ENCODE results near the gene NDUFB2.
"Not testable (repeated sequence)": the region's sequence is repeated elsewhere in the genome, so short reads cannot be mapped to it uniquely, and the experiment has no call there.

NDUFB2 gene

DNA sequence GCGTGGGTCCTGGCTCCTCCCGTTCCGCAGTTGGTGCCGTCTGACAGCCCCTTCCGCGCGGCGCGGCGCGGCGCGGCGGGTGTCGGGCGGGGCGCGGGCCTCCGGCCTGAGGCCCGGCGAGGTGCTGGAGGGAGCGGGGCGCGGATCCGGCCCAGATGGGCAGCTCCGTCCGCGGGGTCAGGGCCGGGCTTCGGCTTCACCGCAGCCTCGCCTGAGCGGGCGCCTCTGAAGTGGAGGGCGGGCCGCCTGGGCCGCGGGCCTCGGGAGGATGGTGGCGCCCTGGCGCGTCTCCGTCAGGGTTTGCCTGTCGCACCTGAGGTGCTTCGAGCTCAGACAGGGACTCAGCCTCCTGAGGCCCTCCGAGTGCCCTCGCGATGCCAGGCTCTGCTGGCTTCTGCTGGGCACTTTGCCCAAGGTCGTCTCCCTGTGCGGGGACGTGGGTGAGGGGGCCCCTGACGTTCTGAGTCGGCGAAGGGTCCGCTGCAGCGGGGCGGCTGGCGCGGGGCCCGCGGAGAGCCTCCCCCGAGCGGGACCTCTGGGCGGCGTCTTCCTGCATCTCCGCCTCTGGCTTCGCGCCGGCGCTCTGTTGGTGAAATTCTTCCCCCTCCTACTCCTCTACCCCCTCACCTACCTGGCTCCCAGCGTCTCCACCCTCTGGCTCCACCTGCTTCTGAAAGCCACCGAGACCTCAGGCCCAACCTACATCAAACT is 23.3 kb upstream of the NDUFB2 start:
- DNase-seq: no peak

- no peak for DNase-seq
Measured at GRCh38 chr7:140673774-140674155, 22.7 kb upstream of the NDUFB2 start.

- no peak for DNase-seq
Measured at GRCh38 chr7:140674356-140674800, 22.1 kb upstream of the NDUFB2 start.

DNA sequence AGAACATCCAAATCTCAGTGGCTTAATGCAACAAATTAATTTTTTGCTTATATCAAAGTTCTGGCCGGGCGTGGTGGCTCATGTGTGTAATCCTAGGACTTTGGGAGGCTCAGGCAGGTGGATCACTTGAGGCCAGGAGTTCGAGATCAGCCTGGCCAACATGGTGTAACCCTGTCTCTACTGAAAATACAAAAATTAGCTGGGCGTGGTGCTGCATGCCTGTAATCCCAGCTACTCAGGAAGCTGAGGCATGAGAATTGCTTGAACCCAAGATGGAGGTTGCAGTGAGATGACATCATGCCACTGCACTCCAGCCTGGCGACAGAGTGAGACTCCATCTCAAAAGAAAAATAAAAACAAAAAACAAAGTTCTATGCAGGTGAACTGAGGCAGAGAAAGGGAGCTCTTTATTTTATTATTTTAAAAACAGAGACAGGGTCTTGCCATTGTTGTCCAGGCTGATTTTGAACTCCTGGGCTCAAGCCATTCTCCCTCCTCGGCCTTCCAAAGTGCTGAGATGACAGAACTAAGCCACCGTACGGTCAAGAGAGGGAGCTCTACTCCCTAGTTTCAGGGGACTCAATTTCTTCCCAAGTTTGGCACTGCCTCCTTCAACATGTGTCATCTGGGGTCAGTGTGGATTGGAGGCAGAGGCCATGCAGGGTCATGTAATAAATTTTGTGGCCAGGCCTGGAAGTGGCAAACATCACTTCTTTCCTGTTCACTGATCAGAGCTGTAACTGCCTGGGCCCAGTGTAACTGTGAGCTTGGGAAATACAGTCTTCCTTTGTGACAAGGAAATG is 21.4 kb upstream of the NDUFB2 start:
- DNase-seq: peak; percentile 11

- no peak for DNase-seq
Measured at GRCh38 chr7:140675726-140676125, 20.8 kb upstream of the NDUFB2 start.

- DNase-seq: no peak
Measured at GRCh38 chr7:140676306-140676705, 20.2 kb upstream of the NDUFB2 start.

- not testable (repeated sequence) for DNase-seq
Measured at GRCh38 chr7:140676956-140677355, 19.6 kb upstream of the NDUFB2 start.

- DNase-seq: no peak
Measured at GRCh38 chr7:140677496-140677895, 19.0 kb upstream of the NDUFB2 start.

DNA sequence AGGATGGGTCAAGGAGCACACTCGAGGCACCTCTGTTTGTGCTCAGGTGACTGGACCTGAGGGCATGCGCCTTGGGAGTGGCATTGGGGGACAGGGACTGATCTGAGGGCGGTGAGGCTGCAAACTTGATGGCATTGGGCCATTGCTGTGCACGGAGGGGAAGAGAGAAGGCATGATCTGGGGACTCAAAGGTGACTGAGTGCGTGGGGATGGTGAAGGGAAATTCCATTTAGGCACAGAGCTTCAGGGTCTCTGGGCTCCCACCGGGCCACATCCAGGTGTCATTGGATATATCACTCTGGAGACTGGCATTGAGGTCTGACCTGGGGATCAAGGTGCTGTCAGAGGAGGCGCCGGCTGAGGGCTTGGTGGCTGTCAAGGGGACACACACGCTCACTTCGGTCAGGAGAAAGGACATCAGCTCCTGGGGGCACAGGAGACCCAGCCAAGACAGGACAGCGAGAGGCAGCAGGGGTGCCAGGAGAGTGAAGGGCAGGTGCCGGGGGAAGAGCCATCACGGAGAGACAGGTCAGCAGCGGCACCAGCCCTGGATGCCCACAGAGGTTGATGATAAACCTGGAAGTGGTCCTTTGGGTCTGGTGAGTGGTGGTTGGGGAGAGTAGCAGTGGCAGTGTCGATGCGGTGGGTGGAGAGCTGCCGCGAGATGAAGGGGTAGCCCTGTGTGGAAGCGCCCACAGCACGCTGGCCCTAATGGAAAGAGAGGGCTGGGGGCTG is 18.3 kb upstream of the NDUFB2 start:
- DNase-seq: no peak

DNA sequence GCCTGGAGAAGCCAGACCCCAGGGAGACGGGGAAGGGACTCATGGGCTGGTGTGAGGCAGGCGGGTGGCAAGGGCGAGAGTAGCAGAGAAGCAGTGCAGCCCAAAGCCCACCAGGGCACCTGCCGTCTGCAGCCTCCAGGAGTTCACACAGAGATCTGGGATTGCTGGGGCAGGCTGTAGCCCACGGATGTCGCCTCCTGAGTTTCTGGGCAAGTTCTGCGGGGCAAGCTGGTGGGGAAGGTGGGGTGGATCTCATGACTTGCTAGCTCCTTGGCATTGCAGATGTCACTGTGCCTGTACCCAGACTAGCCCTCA is 17.7 kb upstream of the NDUFB2 start:
- DNase-seq: no peak

GRCh38 chr7:140679186-140679585 is 17.3 kb upstream of the NDUFB2 start:
- no peak for DNase-seq

- no peak for DNase-seq
Measured at GRCh38 chr7:140680886-140681285, 15.6 kb upstream of the NDUFB2 start.

- DNase-seq: no peak
Measured at GRCh38 chr7:140681766-140682165, 14.7 kb upstream of the NDUFB2 start.

DNA sequence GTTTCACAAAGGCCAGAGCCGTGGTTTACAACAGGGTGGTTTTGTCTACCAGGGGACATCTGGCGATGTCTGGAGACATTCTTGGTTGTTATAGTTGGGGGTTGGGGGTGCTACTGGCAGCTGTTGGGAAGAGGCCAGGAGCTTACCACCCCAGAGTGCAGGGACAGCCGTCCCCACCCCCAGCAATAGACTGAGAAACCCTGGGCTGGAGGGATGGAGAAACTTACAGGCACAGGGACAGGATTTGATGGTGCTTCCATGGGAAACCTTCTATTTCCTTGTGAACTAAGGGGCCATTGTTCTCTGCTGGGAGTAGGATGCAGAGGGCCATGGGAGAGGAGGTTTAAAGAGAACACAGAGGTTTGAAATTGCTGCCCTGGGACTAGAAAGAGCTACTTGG is 12.9 kb upstream of the NDUFB2 start:
- DNase-seq: no peak

DNA sequence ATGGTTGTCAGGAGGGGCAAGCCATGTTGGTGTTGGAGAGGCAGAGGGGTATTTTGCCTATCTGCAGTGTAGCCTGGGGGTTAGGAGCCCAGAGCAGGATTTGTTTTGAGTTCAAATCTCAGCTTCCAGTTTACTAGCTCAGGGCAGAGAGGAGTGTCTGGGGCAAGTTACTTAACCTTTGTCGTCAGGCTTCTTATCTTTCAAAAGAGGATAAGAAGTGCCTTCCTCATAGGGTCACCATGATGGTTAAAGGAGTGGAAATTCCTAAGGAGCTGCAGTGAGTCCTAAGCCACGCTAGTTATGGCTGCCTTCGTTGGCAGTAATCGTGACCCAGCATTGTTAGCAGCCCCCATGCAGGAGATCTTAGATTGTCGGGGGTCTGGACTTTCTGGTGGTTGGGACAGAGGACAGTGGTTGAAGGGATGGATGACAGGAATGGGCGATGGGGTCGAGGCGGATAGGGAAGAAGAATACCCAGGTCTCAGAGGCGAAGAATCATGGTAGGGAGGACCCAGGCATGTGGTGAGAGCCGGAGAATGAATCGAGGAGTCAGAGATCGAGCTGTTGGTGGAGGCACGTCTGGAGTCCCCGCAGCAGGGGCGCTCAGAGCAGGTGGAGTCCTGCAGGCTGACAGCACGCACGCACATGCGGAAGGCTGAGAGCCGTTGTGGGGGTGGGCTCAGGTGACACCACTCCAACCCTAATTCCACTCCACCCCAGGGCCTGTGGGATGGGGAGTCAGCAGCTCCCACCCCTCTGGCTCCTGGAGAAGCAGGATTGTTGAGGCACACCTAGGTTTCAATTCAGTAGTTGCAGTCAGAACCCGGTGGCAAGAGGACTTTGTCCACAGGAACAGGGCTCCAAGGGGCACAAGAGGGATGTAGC is 12.2 kb upstream of the NDUFB2 start:
- DNase-seq: no peak

GRCh38 chr7:140685407-140686087 is 11.0 kb upstream of the NDUFB2 start:
- no peak for DNase-seq

GRCh38 chr7:140686921-140687320 is 9.6 kb upstream of the NDUFB2 start:
- no peak for DNase-seq

GRCh38 chr7:140688341-140688740 is 8.2 kb upstream of the NDUFB2 start:
- DNase-seq: no peak

- no peak for DNase-seq
Measured at GRCh38 chr7:140689199-140690152, 7.0 kb upstream of the NDUFB2 start.

- no peak for DNase-seq
Measured at GRCh38 chr7:140691376-140692045, 5.0 kb upstream of the NDUFB2 start.

Measured in NK-92 treated with Interleukin-12 subunit alpha and Interleukin-12 subunit beta, amount 100 ng/mL, for 24 hours (cell line).